Upper lobe of right lung (tissue), 1 donor: Measurements from ENCODE around the gene EDEM2. TPM values are rescaled to one million over a fixed set of nuclear protein-coding genes. Genes with fewer than 3 reads are reported as not detected.
A peak's percentile ranks its signal among the peaks of the same experiment; 100 is the strongest.
"Not testable (repeated sequence)": the region's sequence is repeated elsewhere in the genome, so short reads cannot be mapped to it uniquely, and the experiment has no call there.

ENCODE experiments used
- ATAC-seq: fragments of 200-7000 bp; cut with Tn5 transposase; one replicate; pipeline ENCODE4 v1.9.1; 2020; ENCODE audit warnings: mild to moderate bottlenecking, moderate library complexity
- DNase-seq: peaks from one replicate; pipeline ENCODE4 v3.0.0-alpha.2; 2020
- H3K27ac ChIP-seq: fragments of 200-600 bp; one replicate; pipeline ENCODE4 v1.8.0; 2022
- H3K27me3 ChIP-seq: fragments of 200-600 bp; one replicate; pipeline ENCODE4 v1.8.0; 2022; ENCODE audit warnings: mild to moderate bottlenecking
- H3K36me3 ChIP-seq: fragments of 200-600 bp; one replicate; pipeline ENCODE4 v1.8.0; 2022
- H3K4me1 ChIP-seq: fragments of 200-600 bp; one replicate; pipeline ENCODE4 v1.8.0; 2022
- H3K4me3 ChIP-seq: fragments of 200-600 bp; one replicate; pipeline ENCODE4 v1.8.0; 2022; ENCODE audit warnings: mild to moderate bottlenecking
- H3K9me3 ChIP-seq: fragments of 200-600 bp; one replicate; pipeline ENCODE4 v1.8.0; 2022
- CTCF ChIP-seq: fragments of 200-600 bp; IDR thresholded peaks from one replicate; pipeline ENCODE4 v1.8.0; 2022; ENCODE audit warnings: antibody characterized with exemption
- intact Hi-C: fragments of 100-400 bp; cut with DNase I; formaldehyde crosslinking; loops from one replicate; pipeline ENCODE4 v1.11.0; 2022
- total RNA-seq: library from RNA; stranded (reverse); fragmentation: NEBNext Ultra II Directional; extraction: Animal tissue kit (Norgen Biotek cat#: 25700); gene quantifications from one replicate; pipeline ENCODE4 v1.2.1, GENCODE V29; 2021
- donor health status: DM: no; HTN: yes; CAD: no; lungs with severe emphysema.

EDEM2 gene
- total RNA-seq, 1 donor from 2014 or later, result 39.2 TPM

- Histone ChIP-seq H3K9me3 (no peaks in the 10 kb centered on the region), H3K27me3 (no peaks in the 10 kb centered on the region), H3K4me1 (peaks cover 26% of the 10 kb centered on the region), H3K27ac (no peak overlapping the region), H3K36me3 (no peaks in the 10 kb centered on the region), H3K4me3 (no peak overlapping the region)
- DNase-seq, result no peak
- no peak for ATAC-seq
- no peak for TF ChIP-seq CTCF
- intact Hi-C loops, result no loop called here
These were observed 59.8 kb downstream of the EDEM2 start for GRCh38 chr20:35087355-35087754.

GRCh38 chr20:35085477-35086225 lies 61.5 kb downstream of the EDEM2 start:
- H3K9me3 ChIP-seq, result no peaks in the 10 kb centered on the region
- no peak overlapping the region for H3K27ac ChIP-seq
- TF ChIP-seq CTCF, result no peak
- H3K4me3 ChIP-seq, result no peak overlapping the region
- H3K4me1 ChIP-seq, result peaks cover 14% of the 10 kb centered on the region
- no peaks in the 10 kb centered on the region for H3K27me3 ChIP-seq
- no peak for DNase-seq
- no peak for ATAC-seq
- H3K36me3 ChIP-seq, result no peaks in the 10 kb centered on the region
- intact Hi-C loops, result no loop called here

- DNase-seq, result no peak
- no peak overlapping the region for H3K4me3 ChIP-seq
- no peaks in the 10 kb centered on the region for H3K36me3 ChIP-seq
- H3K9me3 ChIP-seq, result no peaks in the 10 kb centered on the region
- H3K4me1 ChIP-seq, result peaks cover 11% of the 10 kb centered on the region
- H3K27me3 ChIP-seq, result no peaks in the 10 kb centered on the region
- intact Hi-C loops, result no loop called here
- H3K27ac ChIP-seq, result no peak overlapping the region
- no peak for TF ChIP-seq CTCF
- no peak for ATAC-seq
These were observed 62.1 kb downstream of the EDEM2 start for GRCh38 chr20:35084998-35085397.

GRCh38 chr20:35080348-35080642 lies 66.8 kb downstream of the EDEM2 start:
- H3K4me3 ChIP-seq, ATAC-seq, H3K9me3 ChIP-seq, intact Hi-C loops, H3K4me1 ChIP-seq, H3K27ac ChIP-seq, H3K27me3 ChIP-seq, DNase-seq: not testable (repeated sequence)
- peaks cover 21% of the 10 kb centered on the region for H3K36me3 ChIP-seq

GRCh38 chr20:35079472-35080347 lies 67.4 kb downstream of the EDEM2 start:
- no peak for TF ChIP-seq CTCF
- Histone ChIP-seq H3K27ac (no peak overlapping the region), H3K27me3 (no peaks in the 10 kb centered on the region), H3K36me3 (peaks cover 21% of the 10 kb centered on the region), H3K4me1 (no peaks in the 10 kb centered on the region), H3K9me3 (no peaks in the 10 kb centered on the region), H3K4me3 (no peak overlapping the region)
- intact Hi-C loops, result no loop called here
- no peak for DNase-seq
- no peak for ATAC-seq

GRCh38 chr20:35077872-35078271 lies 69.3 kb downstream of the EDEM2 start:
- TF ChIP-seq CTCF, result no peak
- Histone ChIP-seq H3K27ac (no peak overlapping the region), H3K9me3 (no peaks in the 10 kb centered on the region), H3K36me3 (peaks cover 21% of the 10 kb centered on the region), H3K4me1 (no peaks in the 10 kb centered on the region), H3K27me3 (no peaks in the 10 kb centered on the region), H3K4me3 (no peak overlapping the region)
- intact Hi-C loops, result no loop called here
- ATAC-seq (peak; percentile 87), DNase-seq (no peak)
